Fibroblast of skin of right biceps (primary cell): ENCODE measurements around the gene C10orf143.

ENCODE experiments used
- DNase-seq: peaks from one replicate; pipeline ENCODE4 v3.0.0-alpha.2; 2013

C10orf143 gene

DNA sequence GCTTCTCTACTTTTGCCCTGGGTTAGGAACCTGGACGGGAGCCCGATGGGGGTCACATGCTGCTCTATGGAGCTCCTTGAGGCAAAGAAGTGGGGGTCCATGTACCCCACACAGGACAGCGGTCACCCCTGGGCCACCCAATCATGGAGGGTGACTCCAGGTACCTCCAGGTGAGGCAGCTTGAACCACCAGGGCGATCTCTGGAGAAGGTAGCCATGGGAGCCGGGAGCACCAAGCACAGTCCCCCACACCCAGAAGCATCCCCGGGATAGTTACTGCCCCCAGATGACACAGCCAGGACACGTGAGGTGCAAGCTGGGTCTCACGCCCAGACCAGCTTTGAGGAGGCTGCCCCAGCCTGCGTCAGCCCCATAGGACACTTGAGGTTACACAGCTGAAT lies 58.4 kb downstream of the C10orf143 start:
- DNase-seq = no peak

DNA sequence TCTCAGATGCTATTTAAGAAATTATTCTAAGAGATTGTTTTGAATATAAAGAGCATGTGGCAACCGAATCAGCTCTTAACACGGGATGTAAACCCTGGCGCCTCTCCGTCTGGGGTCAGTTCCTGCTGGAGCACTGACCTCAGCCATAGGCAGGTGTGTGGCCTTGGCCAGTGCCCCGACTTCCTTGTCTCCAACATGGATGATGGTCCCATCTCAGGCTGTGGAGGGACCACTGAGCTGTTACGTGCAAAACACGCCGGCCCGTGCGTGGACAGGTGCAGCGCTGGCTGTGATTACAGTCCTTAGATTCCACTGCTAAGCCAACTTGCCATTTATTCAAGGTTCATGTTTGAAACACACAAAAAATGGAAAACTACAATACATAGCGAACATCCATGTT lies 59.9 kb downstream of the C10orf143 start:
- DNase-seq = no peak

DNA sequence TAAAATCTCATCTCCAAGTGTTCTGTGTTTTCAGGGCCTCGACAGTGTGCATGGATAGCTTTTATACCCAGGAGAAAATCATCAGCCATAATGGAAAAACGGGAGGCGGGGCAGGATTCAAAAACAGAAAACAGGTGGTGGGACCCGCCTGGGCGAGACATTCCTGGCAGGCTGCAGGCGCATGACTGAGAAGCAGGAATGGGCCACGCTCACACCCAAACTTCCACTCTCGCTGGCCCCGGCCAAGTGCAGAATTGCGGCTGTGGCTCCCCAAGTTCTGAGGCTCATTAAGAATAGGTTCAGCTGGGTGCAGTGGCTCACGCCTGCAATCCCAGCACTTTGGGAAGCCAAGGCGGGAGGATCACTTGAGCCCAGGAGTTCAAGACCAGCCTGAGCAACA lies 60.6 kb downstream of the C10orf143 start:
- DNase-seq = no peak

DNA sequence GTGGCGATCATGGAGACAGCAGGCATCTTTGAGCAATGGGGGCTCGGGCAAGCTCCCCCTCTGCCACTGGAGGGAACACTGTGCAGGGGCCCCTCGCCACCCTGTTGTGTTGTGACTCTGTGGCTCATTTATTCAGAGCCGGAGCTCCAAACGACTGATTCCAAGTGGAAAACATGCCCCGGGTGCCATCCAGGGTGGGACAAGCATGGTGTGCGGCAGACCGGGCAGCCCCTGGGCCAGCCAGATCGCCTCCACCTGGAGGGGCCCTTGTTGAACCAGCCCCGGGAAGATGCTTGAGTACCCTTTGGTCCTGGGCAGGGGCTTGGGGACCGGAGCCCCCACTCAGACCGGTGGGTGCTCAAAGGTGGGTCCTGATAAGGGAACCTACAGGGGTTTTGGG lies 61.4 kb downstream of the C10orf143 start:
- DNase-seq = no peak

DNA sequence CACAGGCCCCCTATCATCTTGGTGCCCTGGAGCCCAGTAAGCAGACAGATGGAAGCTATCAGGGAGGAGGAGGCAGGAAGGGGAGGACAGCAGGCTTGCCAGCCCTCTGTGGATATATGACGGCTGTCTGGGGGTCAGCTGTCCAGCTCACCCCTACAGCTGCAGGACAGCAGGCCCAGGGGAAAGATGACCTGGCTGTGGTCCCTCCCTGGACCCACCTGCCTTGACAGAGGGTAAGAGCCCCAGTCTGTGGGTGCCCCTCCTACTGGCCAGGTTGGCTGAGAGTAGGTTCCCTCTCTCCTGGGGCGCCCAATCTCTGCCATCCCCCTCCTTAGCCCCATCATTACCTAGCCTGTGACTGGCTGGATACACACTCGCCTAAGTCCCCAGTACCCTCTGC lies 62.5 kb downstream of the C10orf143 start:
- no peak for DNase-seq

DNA sequence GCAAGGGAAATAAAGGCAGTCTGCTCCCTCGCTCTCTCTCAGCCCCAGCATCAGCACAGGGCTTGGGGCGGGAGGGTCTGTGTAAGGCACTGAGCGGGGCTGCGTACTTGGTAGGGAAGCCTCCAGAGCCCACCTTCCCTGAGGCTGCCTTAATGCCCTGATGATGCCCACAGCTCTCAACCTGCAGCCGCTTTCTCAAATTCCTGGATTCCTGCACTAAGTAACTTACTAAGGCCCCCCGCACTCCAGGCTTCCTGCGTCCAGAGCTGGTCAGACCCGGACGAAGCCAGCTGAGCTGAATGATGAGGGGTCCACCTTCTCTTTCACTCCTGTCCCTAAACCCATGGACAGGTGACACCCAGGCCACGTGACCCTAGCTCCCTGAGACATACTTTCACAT lies 63.3 kb downstream of the C10orf143 start:
- DNase-seq = no peak

DNA sequence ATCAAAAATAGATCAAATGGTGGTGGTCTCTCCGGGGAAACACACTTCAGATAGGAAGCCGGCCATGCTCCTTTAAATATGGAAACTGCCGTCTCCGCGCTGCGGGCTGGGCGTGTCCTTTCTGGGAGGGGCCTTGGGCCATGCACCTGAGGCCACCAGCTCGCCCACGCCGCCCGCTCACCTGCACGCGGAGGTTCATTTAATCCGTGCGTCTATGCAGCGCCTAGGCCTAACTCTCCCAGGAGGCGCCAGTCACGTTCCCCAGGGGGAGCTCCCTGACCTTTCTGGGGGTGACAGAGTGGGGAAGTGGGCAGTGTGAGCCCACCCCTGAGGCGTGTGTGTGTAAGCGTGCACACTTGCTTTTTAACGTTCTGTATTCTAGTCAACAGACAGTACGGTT lies 64.0 kb downstream of the C10orf143 start:
- no peak for DNase-seq

DNA sequence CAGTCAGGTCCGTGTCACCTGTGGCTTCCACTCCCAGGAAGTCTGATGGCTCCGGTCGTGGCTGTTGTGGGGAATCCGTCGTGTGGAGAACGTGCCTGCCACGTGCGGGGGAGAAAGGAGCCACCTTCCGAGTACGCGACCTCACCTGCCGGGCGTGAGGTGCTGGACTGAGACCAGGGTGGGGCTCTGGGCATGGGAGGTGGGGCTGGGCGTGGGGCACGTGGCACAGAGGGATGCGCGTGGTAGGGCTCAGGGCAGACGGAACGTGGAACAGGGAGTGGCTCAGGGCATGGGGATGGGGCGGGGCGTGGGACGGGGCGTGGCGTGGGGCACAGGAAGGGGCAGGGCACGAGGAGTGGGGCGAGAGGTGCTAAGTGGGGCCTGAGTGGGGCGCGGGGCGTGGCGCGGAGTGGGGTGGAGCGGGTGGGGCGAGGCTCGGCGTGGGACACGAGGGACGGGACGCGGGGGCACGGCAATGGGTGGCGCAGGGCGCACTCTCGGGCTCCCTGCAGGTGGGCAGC lies 64.8 kb downstream of the C10orf143 start:
- no peak for DNase-seq

DNA sequence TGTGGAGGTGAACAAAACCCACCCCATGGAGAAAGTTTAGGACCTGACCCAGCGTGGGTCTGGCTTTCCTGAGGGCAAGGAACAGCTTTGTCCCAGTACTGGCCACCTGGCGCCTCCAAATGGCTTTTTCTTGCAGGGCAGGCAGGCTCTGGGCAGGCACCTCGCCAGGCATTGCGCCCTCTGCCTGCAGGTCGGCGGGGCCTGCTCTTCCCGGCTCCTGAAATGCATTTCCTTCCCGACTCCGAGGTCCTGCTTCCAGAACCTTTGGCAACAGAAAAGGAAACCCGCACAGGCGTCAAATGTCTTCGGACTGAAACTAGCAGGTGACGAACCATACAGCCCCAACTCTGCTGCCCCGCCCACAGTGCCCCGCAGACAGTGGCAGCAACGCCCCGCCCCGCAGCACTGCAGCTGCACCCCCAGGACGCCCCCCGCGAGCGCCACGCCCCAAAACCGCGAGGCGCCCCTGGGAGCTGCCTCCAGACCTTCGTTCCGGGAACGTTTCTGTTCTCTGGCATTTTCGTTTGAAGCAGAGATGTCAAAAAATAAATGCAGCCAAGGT lies 65.5 kb downstream of the C10orf143 start:
- peak; percentile 35 for DNase-seq

DNA sequence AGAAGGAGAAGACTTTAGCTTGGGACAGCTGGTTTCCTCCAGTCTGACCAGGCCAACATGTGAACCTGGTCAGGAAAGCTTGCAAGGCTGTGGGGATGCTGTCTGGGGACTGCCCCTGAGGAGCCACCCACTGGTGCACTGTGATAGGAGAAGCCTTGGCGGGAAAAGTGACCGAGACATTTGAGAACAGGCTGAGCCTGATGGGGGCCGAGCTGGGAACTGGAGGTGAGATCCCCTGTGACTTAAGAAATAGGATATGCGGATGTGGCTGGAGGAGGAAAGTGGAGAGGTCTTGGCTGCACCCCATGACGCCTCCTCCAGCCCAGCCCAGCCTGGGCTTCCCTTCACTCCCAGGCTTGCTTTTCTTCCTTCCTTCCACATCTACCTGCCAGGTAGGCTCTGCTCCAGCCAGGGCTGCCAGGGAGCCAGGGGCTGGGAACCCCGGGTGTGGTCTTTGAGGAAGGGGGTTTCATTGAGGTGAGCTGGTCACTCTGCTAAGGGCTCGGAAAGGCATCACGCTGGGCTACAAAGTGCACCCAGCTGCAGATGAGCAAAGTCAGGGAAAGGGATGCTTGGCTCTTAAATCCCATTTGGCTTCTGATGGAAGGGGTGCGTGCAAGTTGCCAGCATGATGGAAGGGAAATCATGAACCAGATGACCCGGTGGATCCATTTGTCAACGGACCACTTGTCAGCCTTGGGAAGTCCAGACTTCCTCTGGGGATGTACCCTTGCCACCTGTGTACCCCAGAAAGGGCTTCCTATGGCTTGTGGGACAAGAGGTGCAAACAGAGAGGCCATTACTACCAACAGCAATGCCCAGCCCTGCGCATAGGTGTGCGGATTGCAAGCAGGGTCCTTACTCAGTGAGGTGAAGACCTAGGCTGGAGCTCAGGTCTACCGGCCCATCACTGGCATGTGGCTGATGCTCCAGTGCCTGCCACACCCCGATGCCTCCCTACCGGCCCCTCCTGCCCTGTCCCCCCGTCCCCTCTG lies 66.3 kb downstream of the C10orf143 start:
- no peak for DNase-seq

DNA sequence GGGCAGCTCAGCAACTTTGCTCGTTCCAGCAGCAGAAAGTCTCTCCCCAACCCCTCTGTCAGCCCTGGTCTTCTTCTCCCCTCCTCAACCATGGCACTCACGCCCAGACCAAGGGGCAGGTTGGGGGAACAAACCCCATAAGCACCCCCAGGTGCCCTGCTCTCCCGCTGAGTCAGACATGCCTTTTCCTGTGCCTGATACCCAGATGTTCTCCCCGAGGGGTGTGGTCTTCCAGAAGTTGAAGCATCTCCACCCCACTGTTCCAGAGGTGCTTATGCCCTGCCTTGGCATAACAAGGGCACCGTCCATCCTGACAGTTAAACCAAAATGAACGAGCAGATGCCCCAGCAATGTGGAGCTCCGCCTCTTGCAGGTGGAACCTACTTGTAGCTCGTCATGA lies 67.1 kb downstream of the C10orf143 start:
- no peak for DNase-seq

DNA sequence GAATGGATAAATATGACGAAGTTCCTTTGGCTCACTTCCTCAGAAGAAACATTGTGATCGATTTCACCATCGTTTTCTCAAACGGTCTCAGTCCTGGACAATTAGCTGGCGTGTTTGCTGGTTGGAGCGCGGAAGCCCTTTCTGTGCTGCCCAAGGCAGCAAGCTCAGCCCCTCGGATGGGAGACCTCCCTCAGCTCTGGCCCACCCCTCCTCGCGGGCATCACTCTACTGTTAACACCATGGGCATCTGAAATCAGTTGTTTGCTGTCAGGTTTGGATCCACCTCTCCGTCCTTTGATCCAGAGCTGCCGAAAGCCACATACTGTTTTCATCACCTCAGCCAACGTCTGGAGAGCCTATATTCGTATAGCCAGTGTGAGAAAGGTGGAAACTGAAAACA lies 68.2 kb downstream of the C10orf143 start:
- no peak for DNase-seq

DNA sequence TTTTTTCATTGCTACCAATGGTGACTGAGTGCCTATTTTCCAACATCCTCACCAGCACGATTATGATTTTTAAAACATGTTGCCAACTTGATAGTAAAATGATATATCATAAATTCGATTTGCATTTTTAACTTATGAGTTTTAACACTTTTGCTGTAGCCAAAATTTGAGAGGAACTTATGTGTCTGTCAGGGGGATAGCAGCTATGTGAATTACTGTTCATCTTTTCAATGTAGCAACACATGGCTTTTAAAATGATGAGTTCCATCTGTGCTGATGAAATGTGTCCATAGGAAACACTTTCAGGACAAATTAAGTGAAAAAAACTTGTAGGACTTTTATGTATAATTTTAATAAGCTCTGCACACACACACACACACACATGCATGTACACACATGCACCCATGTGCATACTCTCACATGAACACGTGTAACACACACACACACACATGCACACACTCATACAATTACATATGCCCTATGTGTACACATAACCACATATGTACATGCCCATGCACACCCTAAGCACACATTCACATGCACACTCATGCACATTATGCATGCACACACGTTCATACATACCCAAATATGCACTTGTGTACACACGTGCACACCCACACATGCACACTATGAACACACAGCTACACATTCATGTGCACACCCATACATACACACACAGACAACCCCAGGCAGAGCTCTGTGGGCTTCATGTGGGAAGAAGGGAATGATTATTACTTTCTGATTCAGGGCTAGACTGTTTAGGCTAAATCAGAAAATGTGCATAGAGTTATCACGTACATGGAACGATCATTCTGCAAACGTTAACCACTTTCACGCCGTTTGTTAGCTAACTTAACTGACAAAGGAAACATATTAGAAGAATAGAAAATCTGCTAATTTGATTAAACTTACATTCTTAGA lies 68.9 kb downstream of the C10orf143 start:
- no peak for DNase-seq

DNA sequence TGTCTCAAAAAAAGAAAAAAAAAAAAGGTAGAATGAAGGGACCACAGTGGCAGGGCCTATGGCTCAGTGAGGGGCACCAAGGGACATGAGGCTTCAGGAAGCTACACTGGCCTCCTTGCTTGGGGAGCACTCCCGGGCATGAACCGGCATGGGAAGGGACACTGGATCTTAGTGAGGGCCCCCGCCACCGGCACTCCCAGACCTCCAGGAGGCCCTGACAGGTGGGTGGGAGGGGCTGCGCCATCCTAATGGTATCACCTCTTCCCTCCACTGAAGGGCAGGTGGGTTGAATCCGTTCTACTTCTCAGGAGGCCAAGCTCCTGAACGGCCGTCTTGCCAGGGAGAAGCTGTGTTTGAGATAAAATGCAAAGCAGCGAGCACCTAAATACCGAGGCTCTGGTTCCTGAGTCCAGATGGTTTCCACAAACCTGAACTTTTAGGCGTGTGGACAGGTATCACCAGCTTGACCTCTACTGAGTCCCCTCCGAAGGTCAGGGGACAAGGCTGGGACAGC lies 69.8 kb downstream of the C10orf143 start:
- no peak for DNase-seq

DNA sequence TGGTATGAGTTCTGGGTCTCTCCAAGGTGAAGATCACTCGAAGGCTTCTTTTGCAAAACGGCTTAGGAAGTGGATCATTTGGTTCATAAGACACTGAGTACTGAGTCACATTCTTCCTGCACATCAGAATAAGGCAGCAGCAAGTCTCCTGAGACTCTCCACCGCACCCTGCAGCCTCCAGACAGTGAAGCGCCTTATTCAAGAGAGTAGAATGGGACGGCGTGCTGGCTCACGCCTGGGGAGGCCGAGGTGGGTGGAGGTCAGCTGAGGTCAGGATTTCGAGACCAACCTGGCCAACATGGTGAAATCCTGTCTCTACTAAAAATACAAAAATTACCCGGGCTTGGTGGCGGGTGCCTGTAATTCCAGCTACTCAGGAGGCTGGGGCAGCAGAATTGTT lies 70.3 kb downstream of the C10orf143 start:
- DNase-seq = no peak

DNA sequence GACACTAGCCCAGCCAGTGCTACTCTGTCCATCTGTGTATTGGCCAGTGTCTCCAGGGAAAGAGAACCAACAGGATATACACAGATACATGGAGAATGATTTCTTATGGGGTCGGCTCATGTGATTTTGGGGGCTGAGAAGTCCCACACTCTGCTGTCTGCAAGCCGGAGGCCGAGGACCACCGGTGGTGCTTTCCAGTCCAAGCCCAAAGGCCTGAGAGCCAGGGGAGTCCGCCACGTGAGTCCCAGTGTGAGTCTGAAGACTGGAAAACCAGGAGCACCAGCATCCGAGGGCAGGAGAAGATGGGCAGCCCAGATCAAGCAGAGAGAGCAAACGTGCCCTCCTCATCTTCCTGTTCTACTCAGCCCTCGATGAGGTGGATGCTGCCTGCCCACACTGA lies 71.5 kb downstream of the C10orf143 start:
- DNase-seq = no peak

DNA sequence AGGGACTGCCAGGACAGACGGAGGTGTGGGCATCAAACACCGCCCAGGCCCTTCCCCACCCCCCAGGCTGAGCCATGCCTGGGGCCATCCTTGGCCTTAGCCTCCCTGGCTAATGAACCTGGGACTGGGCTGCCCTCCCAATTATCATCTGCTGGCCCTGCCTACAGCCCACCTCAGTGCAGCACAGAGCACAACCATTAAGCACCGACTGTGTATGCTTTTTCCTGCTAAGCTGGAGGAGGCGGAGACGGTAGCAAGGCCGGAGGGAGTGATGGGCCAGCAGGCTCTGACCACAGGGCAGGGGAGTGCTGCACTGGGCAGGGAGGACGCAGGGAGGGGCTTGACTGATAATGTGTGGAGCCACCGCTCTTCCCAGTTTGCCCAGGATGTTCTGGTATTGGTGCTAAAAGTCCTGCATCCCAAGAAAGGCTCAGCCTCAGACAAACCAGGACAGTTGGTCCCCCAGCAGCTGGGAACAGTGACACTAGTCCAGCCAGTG lies 72.0 kb downstream of the C10orf143 start:
- DNase-seq = no peak

DNA sequence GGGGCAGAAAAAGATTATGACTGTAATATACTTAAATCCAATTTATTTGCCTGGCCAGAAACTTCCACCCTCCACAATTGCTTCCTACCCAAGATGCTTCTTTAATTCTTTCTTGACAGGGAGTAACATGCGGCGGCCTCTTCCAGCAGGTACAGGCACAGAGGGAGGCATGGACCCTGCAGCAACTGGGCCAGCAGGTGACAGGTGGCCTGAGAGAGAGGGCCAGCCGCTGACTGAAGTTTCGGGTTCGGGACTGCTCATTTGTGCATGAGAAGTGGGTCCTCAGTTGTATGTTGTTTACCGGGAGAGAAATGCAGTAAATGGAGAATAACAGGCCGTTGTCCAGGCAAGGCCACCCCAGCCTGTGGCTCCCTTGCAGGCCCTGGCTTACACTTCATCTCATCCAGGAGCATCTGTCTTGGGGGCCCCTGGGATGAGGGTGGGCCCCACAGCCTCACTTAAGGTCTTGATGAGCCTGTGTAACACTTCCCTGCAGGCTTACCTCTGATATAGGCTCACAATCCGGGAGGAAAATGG lies 72.5 kb downstream of the C10orf143 start:
- DNase-seq = no peak

DNA sequence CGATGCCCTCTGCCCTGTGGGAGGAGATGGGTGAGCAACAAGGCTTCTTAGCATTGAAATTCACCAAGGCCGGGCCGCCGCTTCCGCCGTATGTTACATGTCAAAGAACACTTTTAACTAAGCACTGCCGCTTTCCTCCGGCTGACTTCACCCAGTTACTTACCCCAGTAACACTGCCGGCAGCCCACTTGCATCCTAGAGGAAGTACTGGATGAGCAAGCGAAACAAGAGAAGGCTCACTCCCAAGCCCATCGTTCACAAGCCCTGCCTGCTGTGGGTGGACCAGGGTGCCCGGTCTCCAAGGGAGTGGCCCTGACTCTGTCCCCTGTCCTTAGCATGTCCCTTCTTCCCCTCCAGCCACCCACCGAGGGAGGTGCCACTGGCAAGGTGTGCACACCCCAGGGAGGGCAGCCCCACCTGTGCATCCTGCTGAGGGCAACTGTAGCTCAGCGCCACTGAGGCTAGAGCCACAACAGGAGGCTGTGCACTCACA lies 73.4 kb downstream of the C10orf143 start:
- DNase-seq = no peak

DNA sequence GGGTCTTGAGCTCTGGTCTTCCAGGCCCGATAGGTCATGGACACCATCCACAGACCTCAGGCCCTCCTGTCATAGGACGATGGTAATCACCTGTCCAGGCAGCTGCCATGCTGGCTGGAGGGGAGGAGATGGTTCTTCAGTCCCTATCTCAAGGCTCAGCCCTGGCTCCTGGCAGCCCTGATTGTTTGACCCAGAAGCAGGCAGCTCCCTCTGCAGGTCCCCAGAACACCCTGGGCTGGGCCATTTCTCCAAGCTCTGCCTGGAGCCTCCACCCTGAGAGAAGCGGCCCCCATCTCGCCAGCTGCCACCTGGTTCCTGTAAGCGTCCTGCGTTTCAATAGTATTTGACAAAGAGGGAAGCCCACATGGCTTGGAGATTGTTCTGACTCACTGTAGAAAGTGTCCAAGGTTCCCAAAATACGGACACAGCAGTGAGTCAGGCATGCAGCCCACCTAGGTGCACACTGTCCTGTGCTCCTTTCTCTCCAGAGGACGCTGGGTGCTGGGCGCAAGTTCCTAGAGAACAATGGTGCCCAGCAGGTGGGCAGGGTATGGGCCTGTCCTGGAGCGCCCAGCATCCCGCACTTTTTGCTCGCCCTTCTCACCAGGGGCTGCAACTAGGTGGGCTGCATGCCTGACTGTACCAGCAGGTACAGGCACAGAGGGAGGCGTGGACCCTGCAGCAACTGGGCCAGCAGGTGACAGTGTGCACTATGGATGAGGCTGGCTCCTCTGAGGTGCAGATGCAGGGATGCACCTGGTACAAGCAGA lies 74.1 kb downstream of the C10orf143 start:
- DNase-seq = no peak

DNA sequence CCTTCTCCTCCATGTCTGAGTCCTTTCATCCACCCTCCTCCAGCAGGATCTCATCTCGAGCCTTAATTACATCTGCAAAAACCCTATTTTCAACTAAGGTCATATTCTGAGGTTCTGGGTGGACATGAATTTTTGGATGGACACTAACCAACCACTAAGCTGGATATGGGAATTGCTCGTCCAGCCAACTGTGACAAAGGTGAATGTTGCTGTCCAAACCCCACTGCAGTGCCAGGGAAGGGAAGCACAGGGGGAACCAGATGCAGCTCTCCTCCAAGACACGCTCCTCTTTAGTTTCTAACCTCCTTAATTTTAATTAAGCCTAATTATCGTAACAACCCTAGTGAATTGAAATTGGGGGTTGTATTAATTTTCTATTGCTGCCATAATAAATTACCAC lies 81.4 kb downstream of the C10orf143 start:
- no peak for DNase-seq

DNA sequence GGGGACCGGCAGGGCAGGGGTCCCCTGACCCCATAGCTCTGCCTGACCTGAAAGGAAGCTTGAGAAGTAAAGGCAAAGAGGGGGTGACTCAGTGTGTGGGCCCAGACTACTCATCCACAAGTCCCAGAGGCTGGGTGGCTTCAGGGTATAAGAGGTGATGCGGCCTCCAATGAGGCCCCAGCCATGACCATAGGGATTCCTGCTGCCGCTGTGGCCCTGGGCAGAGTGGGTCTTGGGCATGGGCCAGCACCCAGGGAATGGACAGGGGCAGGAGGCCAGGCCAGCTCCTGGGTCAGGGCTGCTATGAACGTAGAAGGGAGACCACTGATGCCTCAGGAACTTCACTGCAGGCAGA lies 82.2 kb downstream of the C10orf143 start:
- DNase-seq = no peak
